ENCODE measurements around the gene SLC6A3.
A peak's percentile ranks its signal among the peaks of the same experiment; 100 is the strongest.
"Not testable (repeated sequence)": the region's sequence is repeated elsewhere in the genome, so short reads cannot be mapped to it uniquely, and the experiment has no call there.

Gene SLC6A3

DNA sequence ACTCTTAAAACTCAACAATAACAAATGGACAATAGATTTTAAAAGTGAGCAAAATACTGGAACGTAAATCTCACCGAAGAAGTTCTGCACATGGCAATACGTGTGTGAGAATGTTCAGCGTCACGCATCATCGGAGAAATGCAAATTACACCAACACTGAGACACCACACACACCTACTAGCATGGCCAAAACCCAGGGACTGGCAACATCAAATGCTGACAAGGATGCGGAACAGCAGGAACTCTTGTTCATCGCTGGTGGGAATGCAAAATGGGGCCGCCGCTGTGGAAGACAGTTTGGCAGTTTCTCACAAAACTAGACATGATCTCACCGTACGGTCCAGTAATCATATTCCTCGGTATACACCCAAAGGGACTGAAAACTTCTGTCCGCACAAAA is 78.7 kb downstream of the SLC6A3 start:
- DNase-seq = no peak

DNA sequence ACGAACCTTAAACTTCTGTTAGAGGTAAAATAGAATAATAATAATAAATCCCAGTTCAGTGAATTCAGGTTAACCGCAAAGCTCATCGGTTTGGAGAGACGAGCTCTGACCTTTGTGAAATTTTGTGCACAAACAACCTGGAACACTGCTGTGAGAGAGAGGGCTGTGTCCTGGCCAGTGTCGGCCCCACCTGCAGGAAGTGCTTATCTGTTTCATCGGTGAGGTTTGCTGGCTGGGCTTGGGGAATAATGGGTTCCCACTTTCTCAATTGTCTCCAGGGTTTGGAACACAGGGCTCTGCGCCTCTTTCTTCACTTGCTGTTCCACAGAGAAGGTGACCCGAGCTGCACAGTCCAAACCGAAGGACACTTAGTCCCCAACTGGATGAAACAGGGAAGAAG is 81.0 kb downstream of the SLC6A3 start:
- no peak for DNase-seq

DNA sequence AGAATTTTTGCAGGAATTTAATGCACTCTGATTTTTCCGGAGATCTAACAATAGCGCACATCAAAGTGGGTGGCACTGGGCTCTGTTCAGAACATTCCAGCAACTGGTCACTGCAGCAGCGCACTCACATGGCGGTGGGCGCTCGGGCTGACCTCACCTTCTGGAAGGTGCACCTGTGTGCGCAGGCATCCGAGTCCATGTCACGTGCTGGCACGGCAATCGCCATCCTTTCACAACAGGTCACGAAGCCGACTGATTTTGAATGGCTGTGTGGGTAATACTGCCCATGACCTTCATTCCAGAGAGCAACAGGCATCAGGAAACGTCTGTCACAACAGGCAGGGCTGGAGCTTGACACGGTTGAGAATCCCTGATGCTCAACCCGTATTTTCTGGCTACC is 81.7 kb downstream of the SLC6A3 start:
- no peak for DNase-seq

DNA sequence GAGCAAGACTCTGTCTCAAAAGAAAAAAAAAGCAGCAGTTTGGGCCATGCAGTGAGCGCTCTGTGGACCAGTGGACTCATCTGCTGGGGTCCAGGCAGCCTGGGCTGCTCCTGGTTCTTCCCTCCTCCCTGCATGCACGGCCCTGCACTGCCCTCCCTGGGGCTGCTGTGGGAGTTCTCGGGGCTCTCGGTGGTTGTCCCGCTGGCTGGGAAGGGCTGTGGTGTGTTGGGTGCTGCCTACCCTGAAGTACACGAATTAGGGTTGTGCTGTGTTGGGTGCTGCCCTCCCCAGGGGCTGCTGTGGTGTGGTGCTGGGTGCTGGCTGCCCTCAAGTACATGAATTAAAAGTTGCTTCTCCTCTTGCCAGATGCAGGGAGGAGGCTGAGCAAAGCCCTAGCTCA is 82.1 kb downstream of the SLC6A3 start:
- no peak for DNase-seq

DNA sequence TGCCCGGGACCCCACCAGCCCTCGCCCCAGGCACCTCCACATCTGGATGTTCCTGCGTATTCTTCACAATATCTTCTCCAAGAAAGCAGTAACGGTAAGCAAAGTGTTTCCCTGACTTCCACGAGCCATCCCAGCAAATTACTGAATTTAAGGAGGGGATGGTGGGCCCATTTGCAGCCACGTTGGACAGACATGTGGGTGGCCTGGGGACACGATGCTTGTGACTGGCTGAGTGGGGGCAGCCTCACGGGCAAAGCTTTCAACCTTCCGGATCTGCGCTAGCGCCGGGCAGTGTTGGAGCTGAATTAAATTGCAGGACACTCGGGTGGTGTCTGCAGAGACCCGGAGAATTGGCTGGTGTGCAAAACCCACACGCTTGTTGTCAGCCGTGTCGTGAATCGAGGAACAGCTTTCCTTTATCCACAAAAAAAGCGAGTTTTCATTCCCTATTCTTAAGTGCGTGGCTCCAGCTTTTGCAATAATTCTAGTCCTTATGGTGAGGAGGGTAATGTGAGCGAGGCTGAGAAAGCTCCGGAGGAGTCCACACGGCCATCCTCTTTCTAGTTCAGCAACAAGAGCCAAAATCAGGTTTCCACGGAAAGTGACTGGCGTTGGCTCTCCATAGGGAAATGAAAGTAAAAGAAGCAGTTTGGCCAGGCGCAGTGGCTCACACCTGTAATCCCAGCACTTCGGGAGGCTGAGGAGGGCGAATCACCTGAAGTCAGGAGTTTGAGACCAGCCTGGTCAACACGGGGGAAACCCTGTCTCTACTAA is 82.8 kb downstream of the SLC6A3 start:
- DNase-seq = no peak

DNA sequence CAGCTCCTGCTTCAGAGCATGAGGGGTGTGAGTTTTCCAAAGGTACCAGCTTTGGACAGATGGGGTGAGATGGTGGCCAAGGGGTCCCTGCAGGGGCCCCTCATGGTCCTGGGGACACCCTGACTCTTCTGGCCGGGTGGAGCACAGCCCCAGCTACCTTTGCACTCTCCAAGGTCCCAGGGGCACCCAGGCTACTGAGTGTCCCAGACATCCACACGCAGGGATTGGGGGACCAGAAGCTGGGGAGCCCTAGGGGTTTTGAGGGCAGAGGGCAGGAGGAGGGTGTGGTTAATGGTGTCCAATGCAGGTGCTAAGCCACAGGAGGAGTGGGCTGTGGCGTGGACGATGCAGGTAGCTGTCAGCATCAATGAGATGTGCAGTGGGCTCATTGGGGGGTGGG is 84.4 kb downstream of the SLC6A3 start:
- no peak for DNase-seq

DNA sequence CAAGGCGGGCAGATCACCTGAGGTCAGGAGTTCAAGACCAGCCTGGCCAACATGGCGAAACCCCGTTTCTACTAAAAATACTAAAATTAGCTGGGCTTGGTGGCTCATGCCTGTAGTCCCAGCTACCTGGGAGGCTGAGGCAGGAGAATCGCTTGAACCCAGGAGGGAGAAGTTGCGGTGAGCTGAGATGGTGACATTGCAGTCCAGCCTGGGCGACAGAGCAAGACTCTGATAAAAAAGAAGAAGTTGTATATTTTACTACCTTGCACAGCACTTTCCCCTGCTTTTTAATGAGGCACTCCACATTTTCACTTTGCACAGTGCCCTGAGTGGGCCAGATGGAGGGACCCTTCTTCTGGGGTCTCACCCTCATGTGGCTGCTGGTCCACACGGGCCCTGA is 84.9 kb downstream of the SLC6A3 start:
- not testable (repeated sequence) for DNase-seq

DNA sequence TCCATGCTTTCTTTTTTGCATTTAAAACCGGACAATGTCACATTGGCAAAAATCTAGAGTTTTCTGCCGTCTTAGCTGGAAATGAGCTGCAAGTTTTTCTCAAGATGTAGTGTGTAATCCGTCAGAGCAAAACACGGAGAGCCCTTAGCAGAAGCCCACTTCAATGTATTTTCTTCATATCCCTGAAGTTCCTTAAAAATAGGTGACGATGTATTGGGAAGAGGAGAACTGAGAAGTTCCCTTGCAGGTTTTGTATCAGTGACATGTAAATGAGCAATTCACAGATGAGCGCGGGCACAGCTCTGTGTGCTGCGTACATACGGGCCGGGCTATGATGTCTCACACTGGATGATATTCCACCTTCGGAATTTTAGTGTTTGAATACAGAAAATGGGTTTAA is 85.5 kb downstream of the SLC6A3 start:
- no peak for DNase-seq

DNA sequence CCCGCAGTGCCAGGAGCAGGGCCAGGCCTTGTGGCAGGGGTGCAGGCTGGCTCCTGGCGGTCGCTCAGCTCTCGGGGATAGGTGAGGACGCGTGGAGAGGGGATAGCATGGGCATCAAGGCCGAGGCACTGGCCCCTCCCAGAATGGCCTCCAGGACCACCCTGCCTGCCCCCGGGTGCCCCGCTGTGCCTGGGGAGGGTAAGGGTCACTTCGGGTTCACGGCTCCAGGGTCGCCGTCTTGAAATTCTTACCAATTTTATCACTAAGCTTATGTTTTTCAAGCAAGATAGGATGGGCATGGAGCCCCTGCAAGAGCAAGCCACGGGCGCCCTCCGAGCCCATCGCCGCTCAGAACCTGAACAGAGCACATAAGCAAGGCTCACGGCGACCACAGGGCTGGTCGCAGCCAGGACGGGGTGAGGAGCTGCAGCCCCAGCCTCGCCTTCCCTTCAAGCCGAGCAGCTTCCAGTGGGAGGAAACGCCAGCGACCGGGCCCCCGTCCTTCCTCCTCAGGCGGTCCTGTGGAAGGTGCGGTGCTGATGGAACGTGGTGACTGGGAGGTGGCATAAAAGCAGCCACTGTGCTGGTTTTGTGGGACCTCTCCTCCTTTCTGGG is 86.1 kb downstream of the SLC6A3 start:
- no peak for DNase-seq

DNA sequence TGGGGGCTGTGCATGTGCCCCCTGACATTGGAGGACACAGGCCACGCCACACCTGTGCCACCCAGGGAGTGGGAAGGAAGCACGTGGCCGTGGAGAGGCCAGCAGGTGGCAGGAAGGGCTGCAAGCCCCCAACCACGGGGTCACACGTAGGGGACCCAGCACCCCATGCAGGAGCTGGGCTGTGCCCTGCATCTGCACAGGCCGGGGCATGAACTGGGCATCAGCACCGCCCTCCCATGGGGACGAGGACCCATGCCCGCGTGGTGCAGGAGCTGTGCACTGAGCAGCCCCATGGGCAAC is 86.6 kb downstream of the SLC6A3 start:
- DNase-seq = no peak

DNA sequence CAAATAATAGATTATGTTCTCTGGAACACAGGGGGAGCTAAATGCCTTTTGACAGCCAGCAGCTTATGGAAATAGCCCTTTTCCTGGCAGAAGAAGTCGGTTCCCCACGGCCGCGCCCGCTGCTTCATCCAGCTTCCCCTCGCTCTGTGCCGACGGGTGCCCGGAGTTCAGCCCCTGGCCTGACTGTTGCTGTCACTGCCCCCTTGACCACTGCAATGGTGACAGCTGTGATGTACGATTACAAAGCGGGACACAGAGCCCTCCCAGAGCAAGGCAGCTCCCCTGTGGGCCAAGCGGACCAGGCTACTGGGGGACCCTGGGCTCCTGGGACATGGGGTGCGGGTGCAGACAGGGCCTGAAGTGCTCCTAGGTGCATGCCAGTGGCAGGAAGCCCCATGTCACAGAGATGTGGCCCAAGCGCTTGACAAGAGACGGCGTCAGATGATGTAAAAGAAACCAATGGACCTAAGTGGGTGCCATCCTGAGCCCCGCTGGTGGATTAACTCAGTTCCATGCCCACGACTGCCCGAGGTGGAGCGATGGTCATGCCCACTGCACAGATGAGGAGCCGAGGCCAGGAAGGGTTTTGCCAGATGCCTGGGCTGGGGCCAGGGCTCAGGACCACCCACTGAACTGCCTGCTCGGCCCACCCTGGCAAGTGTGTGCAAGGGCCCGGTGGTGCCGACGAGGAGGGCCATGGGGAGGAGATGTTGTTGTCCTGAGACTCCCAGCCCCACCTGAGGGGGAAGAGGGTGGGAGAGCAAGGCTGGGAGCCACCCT is 87.1 kb downstream of the SLC6A3 start:
- no peak for DNase-seq

DNA sequence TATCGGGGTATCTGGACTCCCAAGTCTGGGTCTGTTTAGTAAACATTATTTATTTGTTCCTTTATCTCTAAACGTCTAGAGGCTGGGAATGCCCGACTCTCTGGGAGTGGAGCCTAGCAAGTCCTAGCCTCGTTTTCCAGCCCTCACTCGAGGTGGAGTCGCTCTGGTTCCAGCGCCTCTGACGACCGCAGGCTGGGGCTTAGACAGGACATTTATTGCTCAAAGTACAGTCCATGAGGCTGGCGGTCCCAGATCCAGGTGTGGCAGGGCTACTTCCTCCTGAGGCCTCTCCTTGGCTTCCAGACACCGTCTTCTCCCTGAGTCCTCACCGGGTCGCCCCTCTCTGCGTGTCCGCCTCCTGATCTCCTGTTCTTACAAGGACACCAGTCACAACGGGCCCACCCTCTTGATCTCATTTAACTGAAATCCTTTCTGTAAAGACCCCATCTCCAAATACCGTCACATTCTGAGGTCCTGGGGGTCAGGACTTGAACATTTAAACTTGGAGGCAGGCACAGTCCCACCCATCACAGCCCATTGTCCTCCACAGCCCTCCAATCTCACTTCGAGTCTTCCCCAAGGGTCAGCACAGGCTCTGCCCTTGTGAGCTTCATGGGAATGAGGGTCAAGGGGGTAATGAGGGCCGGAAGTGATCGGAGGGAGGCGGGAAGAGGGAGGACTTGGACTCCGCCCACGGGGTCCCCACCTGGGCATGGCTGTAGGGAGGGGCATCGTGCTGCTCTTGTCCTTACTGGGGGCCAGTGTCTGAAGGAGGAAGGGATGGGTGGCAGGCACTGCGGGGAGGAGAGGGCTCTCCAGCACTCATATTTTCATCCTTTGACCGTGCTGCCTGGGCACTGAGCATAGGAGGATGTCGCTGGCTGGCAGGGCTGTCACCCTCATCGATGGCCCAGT is 88.1 kb downstream of the SLC6A3 start:
- no peak for DNase-seq

DNA sequence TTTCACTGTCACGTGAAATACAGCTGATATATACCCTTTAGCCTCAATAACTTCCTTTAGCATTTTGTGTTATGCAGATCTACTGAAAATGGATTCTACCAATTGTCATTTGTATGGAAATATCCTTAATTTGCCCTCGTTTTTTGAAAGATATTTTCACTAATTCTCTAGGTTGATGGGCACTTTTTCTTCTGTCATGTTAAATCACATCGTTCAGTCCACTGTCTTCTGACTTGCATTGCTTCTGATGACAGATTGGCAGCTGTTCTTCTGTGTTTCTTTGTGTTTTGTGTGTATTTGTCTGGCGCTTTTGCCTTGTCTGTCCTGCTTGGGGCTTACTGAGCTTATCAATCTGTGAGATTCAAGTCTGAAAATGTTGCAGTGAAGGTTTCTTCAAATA is 90.7 kb downstream of the SLC6A3 start:
- no peak for DNase-seq

DNA sequence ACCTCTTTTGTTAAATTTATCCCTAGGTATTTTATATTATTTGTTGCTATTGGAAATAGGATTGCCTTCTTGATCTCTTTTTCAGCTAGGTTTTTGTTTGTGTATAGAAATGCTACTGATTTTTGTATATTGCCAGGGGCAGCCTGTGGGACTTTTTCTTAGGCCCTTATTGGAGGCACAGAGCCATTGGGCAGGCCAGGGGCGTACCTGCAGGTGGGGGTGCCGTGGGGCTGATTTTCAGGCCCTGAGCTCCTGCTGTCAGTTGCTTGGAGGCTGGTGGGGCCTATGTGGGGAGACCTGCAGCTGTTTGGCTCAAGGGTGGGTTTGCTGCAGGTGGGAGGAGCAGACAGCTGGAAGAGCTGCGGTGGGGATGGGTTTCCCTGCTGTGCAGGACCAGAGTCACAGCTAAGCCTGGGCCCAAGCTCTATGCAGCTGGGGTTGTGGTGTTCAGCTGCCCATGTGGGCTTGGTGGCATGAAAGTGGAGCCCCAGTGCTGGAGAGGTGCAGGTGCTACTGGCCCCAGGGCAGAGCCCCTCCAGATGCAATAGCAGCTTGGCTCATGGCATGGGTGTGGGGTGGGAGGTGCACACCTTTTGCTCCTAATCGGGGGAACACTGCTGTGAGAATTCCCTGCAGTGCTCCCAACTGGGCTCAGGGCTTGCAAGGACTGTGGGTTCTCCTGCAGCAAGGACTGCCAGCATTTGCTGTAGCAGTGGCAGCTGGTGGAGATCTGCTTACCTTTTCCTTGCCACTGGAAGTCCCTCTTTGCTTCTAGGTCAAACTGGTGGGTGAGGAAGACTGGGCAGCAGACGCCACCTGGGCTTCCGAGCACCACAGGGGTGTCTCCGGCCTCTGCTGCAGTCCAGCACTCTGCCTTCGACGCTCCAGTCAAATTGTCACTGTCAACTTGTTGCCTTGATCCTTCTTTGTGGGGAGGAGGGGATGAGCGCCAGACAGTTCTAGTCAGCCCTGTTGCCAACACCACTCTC is 92.7 kb downstream of the SLC6A3 start:
- DNase-seq = no peak

DNA sequence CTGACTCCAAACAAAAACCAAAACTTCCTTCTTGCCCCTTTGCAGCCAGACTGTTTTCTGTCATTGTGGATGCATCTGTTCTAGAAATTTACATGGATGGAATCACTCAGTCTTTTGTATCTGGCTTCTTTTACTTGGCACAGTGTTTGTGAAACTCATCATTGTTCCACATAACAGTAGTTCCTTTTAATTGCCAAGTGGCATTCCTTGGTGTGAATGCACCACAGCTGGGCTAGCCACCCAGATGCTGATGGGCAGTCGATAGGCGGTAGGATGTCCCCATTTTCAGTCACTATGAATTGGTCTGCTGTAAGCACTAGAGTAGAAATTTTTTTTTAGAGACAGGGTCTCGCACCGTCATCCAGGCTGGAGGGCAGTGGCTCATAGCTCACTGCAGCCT is 94.1 kb downstream of the SLC6A3 start:
- no peak for DNase-seq

DNA sequence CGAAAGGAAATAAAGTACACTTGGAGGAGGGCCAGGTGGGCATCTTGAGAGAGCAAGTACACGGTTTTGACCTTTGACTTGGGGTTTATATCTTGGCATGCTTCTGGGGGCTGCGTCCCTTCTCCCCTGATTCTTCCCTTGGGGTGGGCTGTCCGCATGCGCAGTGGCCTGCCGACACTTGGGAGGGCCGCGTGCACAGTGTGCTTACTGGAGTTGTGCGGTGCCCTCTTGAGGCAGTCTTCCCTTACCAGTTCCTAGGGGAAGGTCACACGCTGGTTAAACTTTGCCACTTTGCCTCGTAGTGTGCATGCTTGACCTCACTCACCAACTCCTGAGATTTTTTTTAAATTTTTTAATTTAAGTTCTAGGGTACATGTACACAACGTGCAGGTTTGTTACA is 96.0 kb downstream of the SLC6A3 start:
- DNase-seq = no peak

DNA sequence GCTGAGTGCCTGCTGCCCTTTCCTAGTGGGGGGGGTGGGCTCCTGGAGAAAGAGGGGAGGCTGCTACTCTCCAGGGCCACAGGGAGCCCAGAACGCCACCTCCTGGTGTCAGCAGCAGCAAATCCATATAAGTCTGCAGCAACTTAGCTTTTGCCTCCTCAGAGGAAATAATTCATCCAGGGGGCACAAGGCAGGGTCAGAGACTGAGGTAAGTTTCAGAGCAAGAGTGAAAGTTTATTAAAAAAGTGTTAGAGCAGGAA is 96.3 kb downstream of the SLC6A3 start:
- no peak for DNase-seq

DNA sequence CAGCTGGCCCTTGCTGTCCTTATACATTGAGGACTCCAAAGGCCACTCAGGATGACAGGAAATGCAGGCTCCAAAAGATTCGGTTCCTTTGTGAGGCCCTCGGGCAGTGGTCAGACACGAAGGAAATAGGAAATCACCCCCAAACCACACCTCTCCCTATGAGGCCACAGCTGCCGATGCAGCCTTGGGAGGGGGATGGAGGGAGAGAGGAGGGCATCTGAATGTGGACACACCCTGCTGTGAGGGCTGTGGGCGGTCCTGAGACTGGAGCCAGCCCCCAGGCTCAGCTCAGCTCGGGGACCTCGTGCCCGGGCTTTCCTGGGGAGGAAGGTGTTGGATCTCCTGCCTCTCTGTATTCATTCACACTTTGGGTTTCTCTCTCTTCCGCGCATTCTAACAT is 97.7 kb downstream of the SLC6A3 start:
- peak; percentile 23 for DNase-seq

DNA sequence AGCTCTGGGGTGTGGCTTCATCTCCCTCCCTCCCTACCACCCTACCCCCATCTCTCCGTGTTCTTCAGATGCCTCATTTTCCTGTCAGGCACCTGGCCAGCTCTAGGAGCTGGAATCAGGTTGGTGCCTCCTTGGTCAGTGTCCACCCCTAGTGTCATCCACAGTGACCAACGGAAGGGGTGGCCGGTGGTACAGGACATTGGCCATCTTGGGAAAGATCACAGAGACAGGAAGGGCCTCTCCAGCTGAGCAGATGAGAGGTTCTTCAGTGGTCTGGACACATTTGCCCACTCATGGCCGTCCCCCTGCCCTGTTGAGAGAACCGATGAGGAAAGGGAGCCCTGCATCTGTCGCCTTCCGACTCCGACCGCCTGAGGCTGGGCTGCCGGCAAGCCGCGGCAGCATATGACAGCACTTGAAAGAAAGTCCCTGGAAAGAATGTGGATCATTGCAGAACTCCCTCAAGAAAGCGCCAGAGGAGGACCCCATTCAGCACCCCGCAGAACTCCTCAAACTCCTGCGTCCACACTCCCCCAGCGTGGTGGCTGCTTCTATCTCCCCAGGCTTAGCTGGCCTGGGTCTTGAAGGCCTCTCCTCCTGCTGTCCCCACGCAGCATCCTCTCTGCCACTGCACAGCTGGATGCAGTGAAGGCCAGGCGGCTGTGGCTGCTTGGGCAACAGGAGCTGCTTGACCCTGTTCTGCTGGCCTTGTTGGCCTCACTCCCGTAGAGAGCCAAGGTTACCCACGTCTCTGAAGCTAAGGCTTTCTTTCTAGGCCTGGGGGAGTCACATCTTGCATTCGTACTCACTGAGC is 98.4 kb downstream of the SLC6A3 start:
- no peak for DNase-seq

DNA sequence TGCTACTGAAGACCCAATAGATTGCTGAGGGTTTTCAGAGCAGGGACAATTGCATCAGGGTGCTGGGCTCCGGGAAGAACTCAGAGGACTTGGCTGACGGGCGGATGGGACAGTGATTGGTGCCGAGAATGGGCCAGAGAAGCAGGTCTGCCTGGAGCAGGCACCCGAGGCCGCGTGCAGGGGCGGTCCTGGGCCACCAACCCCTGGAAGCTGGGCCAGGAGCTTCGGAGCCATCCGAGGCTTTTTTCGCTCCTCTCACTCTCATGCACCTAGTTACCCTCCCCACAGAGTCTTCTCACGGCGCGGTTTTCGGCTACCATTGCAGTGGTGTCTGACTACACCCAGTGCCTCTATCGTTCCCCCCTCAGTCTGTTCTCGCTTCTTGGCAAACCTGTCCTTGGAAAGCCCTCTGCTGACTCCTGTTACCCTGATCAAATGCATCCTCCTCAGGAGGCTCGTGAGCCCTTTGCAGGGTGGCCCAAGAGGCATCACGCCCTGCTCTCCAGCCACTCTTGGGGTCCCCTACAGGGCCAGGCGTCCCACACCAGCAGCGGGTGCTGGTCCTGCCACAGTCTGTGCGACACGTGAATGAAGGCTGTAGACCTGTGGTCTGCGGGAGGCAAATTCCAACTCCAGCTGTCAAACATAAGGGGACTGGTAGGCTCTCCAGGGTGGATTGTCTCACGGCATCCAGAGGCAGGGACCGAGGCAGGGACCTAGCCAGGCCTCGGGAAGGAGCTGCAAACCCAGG is 99.2 kb downstream of the SLC6A3 start:
- no peak for DNase-seq
